RWPE2 (cell line): Measurements from ENCODE around the gene ZNF302.

ENCODE experiments used
- ATAC-seq: fragments of 200-7000 bp; cut with Tn5 transposase; 3 replicates; pipeline ENCODE4 v1.9.1; 2021; ENCODE audit warnings: low read depth
- DNase-seq: peaks from one replicate; pipeline ENCODE4 v3.0.0-alpha.2; 2020; ENCODE audit warnings: low spot score
- H3K27ac ChIP-seq: fragments of 450-650 bp; 2 replicates; pipeline ENCODE4 v1.5.1; 2017; ENCODE audit warnings: mild to moderate bottlenecking; ENCODE audit not compliant: poor library complexity, severe bottlenecking
- H3K27me3 ChIP-seq: fragments of 250-450 bp; sonication (Bioruptor Pico); 2 replicates; pipeline ENCODE4 v1.5.1; 2021; ENCODE audit warnings: mild to moderate bottlenecking, moderate library complexity; ENCODE audit not compliant: insufficient read depth, poor library complexity, severe bottlenecking
- H3K36me3 ChIP-seq: fragments of 250-450 bp; sonication (Bioruptor Pico); 2 replicates; pipeline ENCODE4 v1.5.1; 2020; ENCODE audit warnings: low read depth, mild to moderate bottlenecking, moderate library complexity
- H3K4me1 ChIP-seq: fragments of 250-450 bp; sonication (Bioruptor Pico); 2 replicates; pipeline ENCODE4 v1.5.1; 2021; ENCODE audit warnings: mild to moderate bottlenecking, moderate library complexity; ENCODE audit not compliant: insufficient read depth, poor library complexity, severe bottlenecking
- H3K4me3 ChIP-seq: fragments of 250-450 bp; sonication (Bioruptor Pico); 2 replicates; pipeline ENCODE4 v1.5.1; 2021; ENCODE audit warnings: mild to moderate bottlenecking, moderate library complexity; ENCODE audit not compliant: severe bottlenecking
- H3K9me3 ChIP-seq: fragments of 250-450 bp; sonication (Bioruptor Pico); 2 replicates; pipeline ENCODE4 v1.5.1; 2021; ENCODE audit warnings: mild to moderate bottlenecking, moderate library complexity; ENCODE audit not compliant: severe bottlenecking
- TF ChIP-seq, protein P1 (sequence below): fragments of 450-650 bp; IDR thresholded peaks from one replicate; pipeline ENCODE4 v1.5.1; 2017; ENCODE audit warnings: mild to moderate bottlenecking, moderate library complexity; ENCODE audit not compliant: poor library complexity, severe bottlenecking

The ZNF302 gene

DNA sequence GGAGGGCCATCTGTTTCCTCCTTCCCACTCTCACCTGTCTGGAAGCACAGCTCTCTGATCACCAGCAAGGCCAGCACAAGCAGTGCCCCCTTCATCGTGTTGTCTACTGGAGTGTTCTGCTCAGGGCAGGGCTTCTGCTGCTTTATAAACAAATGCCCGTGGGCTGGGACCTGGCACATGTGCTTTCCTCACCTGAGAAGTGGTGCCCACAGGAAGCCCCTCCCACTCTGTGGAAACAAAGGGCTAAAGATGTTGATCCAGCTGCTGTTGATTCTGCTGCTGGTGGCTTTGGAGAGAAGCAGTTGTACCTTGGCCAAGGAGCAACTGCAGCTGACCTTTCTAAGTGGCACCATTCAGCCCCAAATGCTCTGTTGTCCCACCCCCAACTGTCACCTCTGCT lies 30.2 kb downstream of the ZNF302 start:
- DNase-seq (no peak), ATAC-seq (no peak)
- H3K27ac ChIP-seq, result no peak overlapping the region
- no peak overlapping the region for H3K4me3 ChIP-seq
- TF ChIP-seq, protein P1, sequence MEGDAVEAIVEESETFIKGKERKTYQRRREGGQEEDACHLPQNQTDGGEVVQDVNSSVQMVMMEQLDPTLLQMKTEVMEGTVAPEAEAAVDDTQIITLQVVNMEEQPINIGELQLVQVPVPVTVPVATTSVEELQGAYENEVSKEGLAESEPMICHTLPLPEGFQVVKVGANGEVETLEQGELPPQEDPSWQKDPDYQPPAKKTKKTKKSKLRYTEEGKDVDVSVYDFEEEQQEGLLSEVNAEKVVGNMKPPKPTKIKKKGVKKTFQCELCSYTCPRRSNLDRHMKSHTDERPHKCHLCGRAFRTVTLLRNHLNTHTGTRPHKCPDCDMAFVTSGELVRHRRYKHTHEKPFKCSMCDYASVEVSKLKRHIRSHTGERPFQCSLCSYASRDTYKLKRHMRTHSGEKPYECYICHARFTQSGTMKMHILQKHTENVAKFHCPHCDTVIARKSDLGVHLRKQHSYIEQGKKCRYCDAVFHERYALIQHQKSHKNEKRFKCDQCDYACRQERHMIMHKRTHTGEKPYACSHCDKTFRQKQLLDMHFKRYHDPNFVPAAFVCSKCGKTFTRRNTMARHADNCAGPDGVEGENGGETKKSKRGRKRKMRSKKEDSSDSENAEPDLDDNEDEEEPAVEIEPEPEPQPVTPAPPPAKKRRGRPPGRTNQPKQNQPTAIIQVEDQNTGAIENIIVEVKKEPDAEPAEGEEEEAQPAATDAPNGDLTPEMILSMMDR, result no peak
- H3K36me3 ChIP-seq, result no peaks in the 10 kb centered on the region
- no peaks in the 10 kb centered on the region for H3K27me3 ChIP-seq
- H3K4me1 ChIP-seq, result no peaks in the 10 kb centered on the region
- H3K9me3 ChIP-seq, result no peaks in the 10 kb centered on the region

DNA sequence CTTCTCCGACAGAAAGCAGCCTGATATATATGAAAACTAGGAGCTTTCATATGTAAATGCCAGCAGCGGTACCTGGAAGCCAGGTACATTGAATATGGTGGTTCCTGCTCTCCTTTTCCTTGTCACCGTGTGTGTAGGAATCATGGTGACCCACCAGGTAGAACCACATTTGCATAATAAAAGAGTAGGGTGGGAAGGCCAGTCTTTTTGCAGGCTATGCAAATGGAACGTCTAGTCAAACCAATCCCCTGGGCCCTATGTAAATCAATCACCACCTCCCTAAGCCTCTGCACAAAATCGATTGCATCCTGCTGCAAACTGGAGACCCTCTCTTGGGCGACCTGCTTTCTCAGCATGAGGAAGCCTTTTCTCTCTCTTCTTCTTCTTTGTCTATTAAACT lies 34.4 kb downstream of the ZNF302 start:
- no peaks in the 10 kb centered on the region for H3K4me1 ChIP-seq
- no peak for DNase-seq
- no peaks in the 10 kb centered on the region for H3K36me3 ChIP-seq

DNA sequence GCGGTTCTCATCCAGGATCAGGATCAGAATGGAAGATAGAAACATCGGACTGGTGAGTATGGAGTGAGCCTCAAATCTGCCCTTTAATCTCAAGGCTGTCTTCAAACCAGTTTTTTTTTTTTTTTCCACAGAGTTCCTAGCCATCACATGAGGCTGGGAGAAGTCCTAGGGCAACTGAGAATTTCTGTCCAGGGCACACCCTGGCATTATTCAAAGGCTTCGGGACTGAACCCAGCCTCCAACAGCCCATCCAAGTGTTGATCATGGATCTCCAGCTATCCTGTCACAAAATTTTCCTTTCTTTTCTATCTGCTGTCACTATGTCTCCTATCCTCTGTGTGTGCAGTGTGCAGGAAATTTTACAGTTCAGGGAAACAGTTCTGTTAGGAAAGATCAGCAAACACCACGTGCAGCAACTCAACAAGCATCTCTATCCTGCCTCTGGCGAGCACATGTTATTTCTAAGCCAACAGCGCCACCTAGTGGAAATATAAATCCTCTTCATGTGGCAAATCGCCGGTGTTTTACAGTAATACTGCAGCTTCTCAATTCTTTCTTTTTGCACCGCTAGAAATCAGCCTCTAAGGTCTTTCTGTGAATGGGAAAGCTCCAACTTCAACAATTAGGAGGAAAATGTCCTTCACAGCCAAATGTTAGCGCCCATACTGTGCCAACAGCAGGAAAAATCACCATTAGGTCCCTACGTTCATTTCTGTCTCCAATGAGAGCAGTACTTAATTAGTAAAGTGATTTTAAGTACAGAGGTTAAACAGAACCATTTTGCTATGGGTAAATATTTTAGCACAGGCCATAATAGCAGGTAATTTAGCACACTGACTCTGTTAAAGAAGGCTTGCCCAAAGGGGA lies 35.1 kb downstream of the ZNF302 start:
- TF ChIP-seq, protein P1, result peak; percentile 47

More for the DNA sequence above, 34.4 kb downstream of the ZNF302 start:
- no peak for ATAC-seq
- H3K9me3 ChIP-seq, result peaks cover 4% of the 10 kb centered on the region
- H3K4me3 ChIP-seq, result no peak overlapping the region
- no peaks in the 10 kb centered on the region for H3K27me3 ChIP-seq
- H3K27ac ChIP-seq, result no peak overlapping the region
- TF ChIP-seq, protein P1, result no peak

DNA sequence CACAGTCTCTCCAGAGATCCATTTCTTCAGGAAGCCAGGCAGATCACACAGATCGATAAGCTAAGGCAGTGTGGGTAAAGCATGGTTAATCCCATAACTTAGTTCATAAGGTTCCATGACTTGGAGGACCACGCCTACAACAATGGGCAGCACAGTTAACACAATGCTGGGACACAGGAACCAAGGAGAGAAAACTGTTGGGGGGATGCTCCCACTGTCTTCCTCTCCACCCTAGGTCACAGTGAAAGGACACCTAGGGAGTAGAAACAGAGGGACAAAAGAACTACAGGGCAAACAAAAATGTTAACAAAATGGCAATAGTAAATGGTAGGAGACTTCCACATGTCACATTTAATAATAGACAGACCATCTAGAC lies 35.8 kb downstream of the ZNF302 start:
- no peak overlapping the region for H3K27ac ChIP-seq
- ATAC-seq (no peak), DNase-seq (no peak)
- TF ChIP-seq, protein P1, result no peak
- no peaks in the 10 kb centered on the region for H3K4me1 ChIP-seq
- H3K9me3 ChIP-seq, result peaks cover 4% of the 10 kb centered on the region
- no peaks in the 10 kb centered on the region for H3K27me3 ChIP-seq
- H3K36me3 ChIP-seq, result no peaks in the 10 kb centered on the region
- H3K4me3 ChIP-seq, result no peak overlapping the region

More for the DNA sequence above, 35.1 kb downstream of the ZNF302 start:
- Histone ChIP-seq H3K27me3 (no peaks in the 10 kb centered on the region), H3K4me1 (no peaks in the 10 kb centered on the region), H3K27ac (no peak overlapping the region), H3K9me3 (peaks cover 4% of the 10 kb centered on the region), H3K36me3 (no peaks in the 10 kb centered on the region), H3K4me3 (no peak overlapping the region)
- DNase-seq (no peak), ATAC-seq (no peak)

DNA sequence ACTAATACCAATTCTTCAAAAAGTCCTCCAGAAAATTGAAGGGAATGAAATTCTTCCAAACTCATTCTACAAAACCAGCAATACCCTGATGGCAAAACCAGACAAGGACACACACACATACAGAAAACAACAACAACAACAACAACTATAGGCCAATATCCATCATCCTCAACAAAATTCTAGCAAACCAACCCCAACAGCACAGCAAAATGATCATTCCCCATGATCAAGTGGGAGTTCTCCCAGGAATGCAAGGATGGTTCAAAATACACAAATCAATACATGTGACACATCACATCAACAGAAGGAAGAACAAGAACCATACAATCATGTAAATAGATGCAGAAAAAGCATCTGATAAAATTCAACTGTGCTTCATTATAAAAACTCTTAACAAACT lies 37.9 kb downstream of the ZNF302 start:
- Histone ChIP-seq H3K27me3 (no peaks in the 10 kb centered on the region), H3K27ac (no peak overlapping the region), H3K4me1 (no peaks in the 10 kb centered on the region), H3K36me3 (no peaks in the 10 kb centered on the region), H3K4me3 (no peak overlapping the region), H3K9me3 (peaks cover 4% of the 10 kb centered on the region)
- no peak for DNase-seq
- ATAC-seq, result no peak
- TF ChIP-seq, protein P1, result no peak
